IPS-11a (cell line): Measurements from ENCODE around the gene FKRP.
"Not testable (repeated sequence)": the region's sequence is repeated elsewhere in the genome, so short reads cannot be mapped to it uniquely, and the experiment has no call there.

Experiments
- H3K4me3 ChIP-seq: one replicate; pipeline ENCODE4 v1.5.1; 2013; ENCODE audit warnings: low read depth, low read length, control low read depth

FKRP gene

DNA sequence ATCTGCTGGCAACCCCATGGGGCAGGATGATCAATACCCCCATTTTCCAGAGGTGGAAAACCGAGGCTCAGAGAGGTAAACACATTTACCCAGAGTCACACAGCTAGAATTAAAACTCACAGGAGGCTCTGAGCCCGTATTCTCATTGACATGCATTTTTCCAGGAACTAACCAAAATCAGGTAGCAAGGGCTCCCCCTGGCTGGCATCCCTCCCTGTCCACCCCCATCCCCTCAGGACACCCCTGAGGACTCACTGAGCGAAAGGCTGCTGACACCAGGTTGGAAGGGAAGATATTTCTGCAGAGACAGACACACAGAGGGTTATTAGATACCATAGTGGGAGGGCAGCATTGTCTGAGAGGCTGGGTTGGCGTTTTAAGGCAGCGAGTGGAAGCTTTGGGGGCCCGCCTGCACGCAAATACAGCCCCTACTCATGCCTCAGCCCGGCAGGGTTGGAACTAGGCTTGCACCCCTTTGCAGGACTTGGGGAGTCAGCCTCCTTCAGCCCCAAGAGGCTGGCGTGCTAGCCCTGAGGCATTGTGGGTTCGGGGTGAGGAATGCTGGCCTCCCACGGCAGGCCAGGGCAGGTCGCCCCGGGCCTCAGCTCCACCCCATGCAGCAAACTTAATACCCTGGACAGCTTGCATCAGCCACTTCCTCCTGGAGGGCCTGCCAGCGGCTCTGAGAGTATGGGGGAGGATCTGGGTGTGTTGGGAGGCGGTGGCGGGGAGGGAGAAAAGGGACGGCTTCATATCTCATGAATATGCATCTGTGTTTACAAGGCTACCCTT lies 38.6 kb downstream of the FKRP start:
- peak overlapping the region; percentile 46 for H3K4me3 ChIP-seq

DNA sequence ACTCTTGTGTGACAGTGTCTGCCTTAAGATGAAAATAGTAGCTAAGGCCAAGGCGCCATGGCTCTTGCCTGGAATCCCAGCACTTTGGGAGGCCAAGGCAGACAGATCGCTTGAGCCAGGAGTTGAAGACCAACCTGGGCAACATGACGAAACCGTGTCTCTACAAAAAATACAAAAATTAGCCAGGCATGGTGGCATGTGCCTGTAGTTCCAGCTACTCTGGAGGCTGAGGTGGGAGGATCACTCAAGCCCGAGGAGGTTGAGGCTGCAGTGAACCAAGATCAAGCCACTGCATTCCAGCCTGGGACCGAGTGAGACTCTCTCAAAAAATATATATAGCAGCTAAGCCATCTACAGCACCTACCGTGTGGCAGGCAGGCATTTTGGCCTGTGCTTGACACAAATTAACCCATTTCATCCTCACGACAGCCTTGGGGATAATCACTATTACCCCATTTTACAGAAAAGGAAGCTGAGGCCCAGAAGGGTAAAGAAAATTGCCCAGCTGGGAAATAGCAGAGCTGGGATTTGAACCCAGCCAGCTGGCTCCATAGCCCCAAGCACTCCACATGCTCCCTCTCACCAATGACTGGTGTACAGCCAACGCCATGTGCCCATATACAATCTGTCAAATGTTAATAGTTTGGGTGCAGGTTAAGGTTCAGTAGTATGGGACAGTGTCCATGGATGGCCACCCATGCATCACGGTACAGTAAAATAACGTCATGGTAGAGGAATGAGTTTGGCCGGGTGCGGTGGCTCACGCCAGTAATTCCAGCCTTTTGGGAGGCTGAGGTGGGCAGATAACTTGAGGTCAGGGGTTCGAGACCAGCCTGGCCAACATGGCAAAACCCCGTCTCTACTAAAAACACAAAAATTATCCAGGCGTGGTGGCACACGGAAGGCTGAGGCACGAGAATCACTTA lies 39.5 kb downstream of the FKRP start:
- peak overlapping the region; percentile 96 for H3K4me3 ChIP-seq

DNA sequence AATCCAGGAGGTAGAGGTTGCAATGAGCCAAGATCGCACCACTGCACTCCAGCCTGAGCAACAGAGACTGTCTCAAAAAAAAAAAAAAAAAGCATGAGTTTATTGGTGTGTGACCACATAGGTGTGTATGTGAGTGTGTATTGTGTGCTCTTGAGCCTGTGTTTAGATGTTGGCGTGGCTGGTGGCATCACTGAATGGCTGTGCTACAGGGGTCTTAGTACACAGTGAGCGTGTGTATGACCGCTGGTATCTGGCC lies 40.1 kb downstream of the FKRP start:
- peak overlapping the region; percentile 96 for H3K4me3 ChIP-seq

DNA sequence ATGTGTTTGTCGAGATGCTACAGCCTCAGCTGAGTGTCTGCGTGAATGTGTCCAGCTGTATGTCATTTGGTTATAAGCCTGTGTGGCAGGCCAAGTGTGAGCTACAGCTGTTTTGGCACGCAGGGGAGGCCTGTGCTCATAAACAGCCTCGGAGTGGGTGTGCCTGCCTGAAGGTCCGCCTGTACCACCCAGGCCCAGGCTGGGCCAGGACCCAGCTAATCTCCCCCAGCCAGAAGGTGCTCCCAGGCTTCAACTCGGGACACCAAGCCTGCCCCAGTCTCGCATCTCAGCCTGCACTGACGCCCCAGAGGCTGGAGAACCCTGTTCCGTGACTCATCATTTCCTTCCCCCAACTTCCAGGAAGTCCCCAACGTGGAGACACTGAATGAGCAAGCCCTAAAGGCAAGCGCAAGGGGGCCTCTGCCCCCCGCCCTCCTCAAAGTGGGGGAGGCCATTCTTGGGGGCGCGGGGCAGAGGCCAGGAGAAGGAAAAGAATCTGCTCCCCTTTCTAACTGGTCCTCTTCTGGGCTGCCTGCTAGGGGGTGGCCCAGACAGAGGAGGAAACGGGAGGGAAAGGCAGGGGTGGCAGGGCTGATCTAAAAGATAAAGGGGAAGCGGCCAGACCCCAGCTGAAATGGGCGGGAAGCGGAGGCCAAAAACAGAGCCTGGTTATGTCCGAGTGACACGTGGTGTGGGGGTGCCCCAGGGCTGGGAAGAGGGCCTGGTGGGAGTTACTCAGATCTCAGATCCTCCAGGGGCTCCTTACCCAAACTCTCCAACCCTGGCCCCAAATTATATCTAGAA lies 40.6 kb downstream of the FKRP start:
- peak overlapping the region; percentile 96 for H3K4me3 ChIP-seq

DNA sequence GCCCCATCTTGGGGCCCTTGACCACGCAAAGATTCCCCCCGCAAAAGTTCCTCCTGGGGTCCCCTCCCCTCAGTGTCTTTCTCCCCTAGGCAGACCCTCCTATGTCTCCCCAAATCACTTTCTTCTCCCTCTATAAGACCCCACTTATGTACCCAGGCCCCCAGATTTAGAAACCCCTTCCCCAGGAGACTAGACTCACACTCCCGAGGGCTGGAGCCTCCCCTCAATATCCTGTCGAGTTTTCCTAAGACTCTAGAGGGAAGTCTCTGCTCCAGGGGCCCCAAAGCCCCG lies 41.1 kb downstream of the FKRP start:
- H3K4me3 ChIP-seq: peak overlapping the region; percentile 96

DNA sequence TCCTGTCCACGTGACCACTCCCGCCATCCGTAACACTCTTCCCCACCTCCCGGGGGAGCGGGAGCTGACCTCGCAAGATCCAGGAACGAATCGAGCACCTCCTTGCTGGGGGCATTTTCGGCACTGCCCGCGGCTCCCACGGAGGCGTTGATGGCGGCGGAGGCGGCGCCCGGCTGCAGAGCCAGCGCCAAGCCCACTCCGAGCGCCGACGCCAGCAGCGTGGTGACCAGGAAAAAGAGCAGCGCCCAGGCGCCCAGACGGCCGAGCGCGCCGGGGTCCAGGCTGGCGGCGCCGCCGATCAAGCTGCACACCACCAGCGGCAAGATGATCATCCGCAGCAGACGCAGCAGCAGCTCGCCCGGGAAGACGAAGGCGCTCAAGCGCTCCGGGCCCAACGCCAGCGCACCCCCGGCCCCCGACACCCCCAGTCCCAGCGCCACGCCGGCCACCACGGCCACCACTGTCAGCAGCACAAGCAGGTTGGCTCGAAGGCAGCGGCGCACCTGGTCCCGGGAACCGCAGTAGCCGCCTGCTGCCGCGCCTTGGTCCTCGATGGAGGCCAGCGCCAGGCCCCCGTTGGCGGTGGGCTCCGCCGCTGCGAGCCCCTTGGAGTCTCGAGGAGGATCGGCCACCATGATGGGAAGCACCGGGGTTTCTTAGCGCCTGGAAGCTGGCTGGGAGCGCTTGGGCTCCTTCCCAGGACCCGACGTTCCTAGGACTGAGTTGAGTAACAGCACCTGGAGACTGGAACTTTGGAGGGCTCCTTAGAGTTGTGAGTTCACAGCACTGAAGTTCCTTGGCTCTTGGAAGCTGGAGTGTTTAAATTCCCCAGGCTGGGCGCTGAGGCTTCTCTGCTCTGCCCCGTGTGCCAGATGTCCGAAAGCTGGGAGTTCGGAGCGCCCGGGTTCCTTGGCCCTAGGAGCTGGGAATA lies 41.7 kb downstream of the FKRP start:
- H3K4me3 ChIP-seq: peak overlapping the region; percentile 96

DNA sequence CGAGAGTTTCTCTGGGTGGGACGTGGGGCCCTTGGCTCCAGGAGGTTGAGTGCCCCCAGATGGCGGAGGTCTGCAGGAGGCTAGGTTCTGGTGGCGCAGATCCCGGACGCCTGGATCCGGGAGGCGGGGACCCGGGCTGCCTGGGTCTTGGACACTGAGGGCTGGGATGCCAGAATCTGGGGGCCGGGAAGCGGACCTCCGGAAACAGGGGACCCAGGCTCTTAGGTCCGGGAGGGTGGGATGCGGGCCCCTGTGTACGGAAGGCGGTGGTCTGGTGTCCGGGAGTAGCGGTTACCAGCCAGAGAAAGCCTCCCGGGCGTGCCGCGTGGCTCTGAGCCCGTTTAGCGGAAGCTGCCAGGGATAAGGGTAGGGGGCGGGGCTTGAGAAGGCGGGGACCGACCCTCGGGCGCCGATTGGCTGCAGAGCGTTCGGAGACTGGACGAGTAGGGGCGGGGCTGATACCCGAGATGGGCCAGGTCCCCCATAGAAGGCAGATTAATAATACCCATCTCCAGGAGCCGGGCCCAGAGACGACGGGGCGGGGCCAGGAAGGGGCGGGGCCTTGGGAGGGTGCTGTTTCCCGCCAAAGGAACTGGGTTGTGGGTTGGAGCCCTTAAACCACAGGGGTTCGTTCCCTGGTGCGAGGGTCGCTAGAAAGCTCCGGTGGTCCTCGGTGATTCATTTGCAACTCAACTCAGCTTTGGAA lies 42.6 kb downstream of the FKRP start, which contains the start of gene SLC1A5:
Gene SLC1A5, minus strand, starts transcription at position 333 of the 706 bp plus-strand sequence. CDS start 629 bp downstream, outside the sequence.
- peak within 1 kb of the TSS; percentile 96 for H3K4me3 ChIP-seq

DNA sequence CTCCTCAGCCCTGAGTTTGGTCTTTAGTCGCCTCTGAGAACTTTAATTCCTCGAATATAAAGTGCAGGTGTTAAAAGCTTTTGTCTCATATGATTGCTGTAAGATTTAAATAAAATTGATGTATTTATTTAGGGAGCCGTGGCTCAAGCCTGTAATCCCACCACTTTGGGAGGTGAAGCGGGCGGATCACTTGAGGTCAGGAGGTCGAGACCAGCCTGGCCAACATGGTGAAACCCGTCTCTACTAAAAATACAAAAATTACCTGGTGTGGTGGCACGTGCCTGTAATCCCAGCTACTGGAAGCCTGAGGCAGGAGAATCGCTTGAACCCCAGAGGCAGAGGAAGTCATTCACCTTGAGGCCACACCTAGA lies 43.1 kb downstream of the FKRP start:
- H3K4me3 ChIP-seq: no peak overlapping the region

DNA sequence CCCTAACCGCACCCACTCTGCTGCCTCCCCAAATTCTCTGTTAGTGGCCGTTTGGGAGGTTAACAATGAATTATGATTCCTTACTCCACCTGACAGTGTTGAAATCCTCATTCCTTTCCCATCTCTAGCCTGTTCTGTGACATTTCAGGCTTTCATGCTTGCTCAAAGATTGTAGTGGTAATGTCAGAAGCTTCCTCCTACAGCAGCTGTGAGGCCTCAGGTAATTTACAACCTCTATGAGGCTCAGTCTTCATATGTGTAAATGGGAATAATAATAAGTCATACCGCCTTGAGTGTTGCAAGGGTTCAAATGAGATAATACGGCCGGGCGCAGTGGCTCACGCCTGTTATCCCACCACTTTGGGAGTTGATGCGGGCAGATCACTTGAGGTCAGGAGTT lies 43.5 kb downstream of the FKRP start:
- H3K4me3 ChIP-seq: no peak overlapping the region

DNA sequence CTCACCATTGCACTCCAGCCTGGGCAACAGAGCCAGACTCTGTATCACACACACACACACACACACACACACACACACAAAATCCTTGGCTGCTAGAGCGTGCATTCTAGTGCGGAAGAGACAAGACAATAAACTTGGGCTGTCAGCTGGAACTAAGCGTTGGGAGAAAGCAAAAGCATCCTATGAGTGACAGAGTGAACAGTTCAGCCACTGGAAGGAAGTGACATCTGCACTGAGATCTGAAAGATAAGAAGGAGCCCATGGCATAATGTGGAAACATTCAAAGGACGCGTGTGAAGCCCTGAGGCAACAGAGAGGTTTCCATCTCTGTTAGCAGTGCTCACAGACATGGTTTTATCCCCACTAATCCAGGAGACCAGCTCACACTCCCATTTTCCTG lies 46.1 kb downstream of the FKRP start:
- H3K4me3 ChIP-seq: no peak overlapping the region

DNA sequence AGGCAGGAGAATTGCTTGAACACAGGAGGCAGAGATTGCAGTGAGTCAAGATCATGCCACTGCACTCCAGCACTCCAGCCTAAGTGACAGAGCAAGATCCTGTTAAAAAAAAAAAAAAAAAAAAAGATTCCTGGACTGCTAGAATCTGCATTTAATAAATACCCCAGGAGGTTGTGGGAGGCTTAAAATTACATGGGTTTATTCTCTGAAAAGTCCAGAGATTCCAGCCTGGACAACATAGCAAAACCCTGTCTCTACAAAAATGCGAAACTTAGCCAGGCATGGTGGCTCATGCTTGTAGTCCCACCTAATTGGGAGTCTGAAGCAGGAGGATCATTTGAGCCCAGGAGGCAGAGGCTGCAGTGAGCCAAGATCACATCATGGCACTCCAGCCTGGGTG lies 52.0 kb downstream of the FKRP start:
- no peak overlapping the region for H3K4me3 ChIP-seq

DNA sequence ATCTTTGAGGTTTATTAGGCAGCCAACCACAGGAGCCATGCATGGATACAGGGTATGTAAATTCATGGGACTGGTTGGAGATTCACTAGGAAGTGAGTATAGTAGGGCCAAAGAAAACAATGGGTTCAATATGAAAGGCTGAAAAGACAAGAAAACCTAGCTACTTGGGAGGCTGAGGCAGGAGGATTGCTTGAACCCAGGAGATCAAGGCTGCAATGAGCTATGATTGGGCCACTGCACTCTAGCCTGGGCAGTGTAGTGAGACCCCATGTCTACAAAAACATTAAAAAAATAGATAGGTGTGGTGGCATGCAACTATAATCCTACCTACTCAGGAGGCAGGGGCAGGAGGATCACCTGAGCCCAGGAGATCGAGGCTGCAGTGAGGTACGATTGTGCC lies 52.9 kb downstream of the FKRP start:
- H3K4me3 ChIP-seq: no peak overlapping the region

DNA sequence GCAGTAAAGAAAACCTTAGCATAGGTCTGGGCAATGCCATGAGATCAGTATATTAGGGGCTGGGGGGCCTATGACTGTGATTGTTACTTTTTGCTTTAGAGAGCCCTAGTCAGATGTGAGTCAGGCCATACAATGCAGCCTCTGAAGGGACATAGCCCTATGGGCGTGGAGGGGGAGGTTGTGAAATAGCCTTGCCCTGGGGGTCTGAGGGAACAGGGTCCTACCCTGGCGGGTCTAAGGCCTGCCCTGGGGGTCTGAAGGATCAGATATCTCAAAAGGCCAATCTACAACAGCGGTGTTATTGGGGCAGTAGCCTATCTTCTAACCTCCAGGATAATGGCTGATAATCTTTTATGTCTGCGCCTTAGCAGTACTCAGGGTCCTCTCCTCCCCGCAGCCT lies 56.3 kb downstream of the FKRP start:
- no peak overlapping the region for H3K4me3 ChIP-seq

DNA sequence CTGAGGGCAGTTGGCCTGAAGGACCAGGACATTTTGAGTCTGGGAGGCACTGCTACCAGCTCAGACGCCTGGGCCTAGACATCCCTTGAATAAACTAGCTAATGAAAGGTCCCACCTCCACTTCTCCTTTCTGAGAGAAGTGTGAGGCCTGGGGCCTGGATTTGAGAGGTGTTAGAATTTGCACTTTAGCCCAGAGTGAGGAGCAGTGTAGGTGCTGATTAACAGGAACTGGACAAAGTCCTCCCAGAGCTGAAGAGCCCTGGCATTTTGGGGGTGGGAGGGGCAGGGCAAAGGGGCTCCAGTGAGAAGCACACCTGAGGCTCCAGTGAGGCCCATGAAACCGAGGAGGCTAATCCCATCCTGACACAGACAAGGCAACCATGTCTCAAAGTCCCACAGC lies 57.7 kb downstream of the FKRP start:
- H3K4me3 ChIP-seq: no peak overlapping the region

DNA sequence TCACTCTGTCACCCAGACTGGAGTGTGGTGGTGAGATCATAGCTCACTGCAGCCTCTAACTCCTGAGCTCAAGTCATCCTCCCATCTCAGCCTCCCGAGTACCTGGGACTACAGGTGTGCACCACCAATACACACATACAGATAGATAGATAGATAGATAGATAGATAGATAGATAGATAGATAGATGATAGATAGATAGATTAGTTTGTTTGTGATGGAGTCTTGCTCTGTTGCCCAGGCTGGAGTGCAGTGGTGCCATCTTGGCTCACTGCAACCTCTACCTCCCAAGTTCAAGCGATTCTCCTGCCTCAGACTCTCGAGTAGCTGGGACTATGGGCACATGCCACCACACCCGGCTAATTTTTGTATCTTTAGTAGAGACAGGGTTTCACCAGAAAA lies 58.6 kb downstream of the FKRP start:
- not testable (repeated sequence) for H3K4me3 ChIP-seq

DNA sequence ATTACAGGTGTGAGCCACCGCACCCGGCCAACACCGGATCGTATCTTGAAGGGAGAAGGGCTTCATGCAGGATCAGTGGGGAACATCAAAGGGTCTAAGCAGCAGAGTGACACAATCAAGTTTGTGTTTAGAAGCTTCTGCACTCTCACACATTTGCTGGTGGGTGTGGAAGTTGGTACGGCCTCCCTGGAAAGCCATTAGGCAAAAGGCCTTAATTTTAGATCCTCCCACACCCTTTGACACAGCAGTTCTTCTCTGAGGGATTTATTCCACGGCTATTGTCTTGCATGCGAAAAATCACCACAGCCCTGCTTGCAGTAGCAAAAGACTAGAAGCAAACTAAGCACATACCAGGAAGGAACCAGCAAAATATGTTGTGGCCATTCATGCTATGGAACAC lies 60.8 kb downstream of the FKRP start:
- H3K4me3 ChIP-seq: no peak overlapping the region
